GM13977 (cell line): ENCODE measurements around the gene BUB1.
"Not testable (repeated sequence)": the region's sequence is repeated elsewhere in the genome, so short reads cannot be mapped to it uniquely, and the experiment has no call there.

Source experiments
- DNase-seq: peaks from one replicate; pipeline ENCODE4 v3.0.0; 2012; ENCODE audit warnings: low spot score
- in situ Hi-C: fragments of 300-500 bp; cut with MboI; formaldehyde crosslinking; loops from one replicate; pipeline ENCODE4 v1.12.0; 2022; ENCODE audit warnings: low sequenced_read_pairs, low pct_unique_long_range_greater_than_20kb, mixed read lengths, inconsistent platforms; ENCODE audit not compliant: unreplicated experiment

BUB1 gene

DNA sequence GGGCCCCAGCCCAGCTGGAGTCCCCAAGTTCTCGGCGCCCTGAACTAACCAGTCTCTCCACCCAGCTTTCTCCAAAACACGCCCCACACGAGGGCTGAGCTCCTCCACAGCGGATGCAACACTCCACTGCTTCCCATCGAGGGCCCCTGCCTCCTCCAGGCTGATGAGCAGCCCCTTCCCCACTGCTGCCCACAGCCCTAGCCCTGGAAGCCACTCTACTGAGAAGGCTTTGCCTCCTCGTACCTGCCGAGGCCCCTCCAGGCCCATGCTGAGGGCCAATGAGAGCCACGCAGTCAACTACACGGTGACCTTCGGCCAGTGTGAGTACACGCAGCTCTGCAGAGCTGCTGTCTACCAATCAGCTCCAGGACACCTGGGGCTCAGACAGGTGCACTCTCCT lies 72.8 kb downstream of the BUB1 start:
- DNase-seq, in situ Hi-C loops: not testable (repeated sequence)

DNA sequence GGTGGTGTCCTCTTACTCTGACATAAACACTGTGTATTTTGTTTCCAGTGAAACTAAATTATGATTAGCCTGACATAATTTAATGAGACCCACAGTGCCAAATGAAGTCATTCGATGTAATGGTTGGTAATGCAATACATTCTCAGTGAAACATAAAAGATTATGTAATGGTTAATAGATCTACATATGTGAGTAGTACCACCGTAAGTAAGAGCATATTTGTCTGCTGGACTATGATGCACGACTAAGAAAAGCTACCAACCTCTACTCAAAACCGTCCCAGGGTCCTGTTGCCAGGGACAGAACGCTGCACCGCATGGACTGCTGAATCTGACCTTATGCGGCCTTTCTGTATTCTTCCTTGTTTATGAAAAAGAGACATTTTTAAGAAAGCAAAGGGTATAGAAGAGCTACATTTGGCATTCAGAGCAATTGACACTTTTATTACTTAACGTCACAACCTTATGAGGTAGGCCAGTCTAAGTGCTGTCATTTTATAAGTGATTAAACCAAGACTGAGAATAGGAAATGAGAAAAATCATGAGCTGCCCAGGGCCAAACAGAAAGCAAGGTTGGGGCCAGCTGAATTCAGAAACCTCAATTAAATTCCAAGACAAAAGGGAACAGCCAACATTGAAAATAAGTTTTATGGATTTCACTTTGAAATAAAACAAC lies 73.8 kb downstream of the BUB1 start:
- DNase-seq, in situ Hi-C loops: not testable (repeated sequence)

DNA sequence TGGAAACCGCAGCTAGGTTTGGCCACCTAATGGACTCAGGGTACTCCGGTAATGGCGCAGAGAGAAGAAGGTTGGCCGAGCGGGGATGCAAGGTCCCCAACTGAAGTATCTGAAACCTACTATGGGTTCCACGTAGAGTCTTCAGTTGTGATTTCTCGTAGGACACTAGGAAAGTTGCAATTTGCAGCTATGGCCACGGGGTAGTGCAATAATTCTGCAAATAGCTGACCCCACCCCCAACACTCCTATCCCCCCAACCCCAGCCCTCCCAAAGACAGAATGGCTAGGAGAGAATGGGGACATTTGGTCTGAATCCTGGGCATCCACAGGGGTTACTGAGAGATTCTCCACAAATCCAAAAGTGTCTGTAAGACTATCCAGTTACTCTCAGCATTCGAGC lies 75.7 kb downstream of the BUB1 start:
- DNase-seq, in situ Hi-C loops: not testable (repeated sequence)

DNA sequence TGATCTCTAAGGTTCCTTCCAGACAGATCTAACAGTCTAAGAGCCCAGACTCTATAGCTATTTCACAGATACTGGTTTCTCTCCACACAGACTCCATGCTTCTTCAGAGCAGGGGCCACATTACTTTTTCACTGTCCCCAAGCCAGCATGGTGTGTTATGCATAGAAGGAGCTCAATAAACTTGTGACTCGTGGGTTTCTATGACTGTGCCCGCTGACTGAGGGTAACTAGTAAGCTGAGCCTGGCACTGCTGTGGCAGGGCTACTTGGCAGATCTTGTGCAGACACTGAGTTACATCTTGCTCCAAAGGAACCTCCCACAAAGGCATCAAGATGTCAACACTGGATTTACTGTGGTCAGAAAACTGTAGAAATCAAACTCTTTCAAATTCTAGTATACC lies 85.9 kb downstream of the BUB1 start:
- in situ Hi-C loops, DNase-seq: not testable (repeated sequence)

DNA sequence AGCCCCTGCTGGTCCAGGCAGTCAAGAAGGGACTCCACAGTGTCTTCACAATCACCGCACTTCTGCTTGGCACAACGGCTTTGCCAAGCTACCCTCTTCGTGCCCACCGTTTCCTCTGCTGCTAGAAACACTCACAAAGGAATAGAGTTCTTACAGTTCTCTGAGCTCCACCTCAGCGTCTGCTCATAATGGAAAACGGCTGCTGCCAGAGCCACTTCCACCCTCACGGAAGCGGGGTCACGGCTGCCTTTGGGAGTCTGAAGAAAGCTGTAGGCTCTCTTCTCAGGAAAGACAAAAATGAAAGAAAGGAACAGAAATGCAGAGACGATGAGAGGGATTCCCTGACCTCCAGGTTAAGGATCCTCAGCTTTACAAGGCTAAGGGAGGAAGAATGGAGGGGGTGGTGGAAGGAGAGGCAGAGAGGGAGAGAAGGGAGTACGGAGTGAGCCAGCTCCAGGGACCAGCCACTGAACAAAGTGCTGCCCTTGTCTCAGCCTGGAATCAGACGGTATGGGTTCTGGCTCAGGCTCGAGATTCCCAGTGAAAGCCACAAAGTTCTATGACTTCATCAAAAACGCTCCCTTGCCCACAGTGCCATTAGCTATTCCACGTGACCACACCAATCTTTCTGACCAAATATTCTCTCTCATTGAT lies 88.1 kb downstream of the BUB1 start:
- in situ Hi-C loops, DNase-seq: not testable (repeated sequence)

DNA sequence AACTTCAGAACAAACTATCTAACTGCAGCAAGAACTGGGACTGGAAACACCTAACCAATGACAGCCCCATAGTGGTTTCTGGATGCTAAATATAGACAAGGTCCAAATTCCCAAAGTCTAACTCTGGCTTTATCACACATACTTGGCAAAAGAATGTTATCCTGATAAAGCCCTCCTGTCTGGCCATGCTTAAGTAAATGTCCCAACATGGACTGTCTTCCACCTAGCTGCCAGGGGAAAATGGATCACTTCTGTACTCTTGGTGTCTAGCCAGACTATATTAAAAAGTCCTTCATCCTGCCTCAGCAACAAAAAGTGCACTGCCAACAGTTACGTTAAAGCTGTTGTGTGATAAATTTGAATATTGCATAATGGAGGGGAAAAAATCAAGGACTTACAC lies 89.3 kb downstream of the BUB1 start:
- in situ Hi-C loops, DNase-seq: not testable (repeated sequence)
